BJ (cell line): ENCODE measurements around the gene JADE1. TPM values are rescaled to one million over a fixed set of nuclear protein-coding genes. Genes with fewer than 3 reads are reported as not detected.

Source experiments
- CTCF ChIA-PET: fragments of 350-600 bp; formaldehyde crosslinking; extraction: SDS; loops from one replicate; lab custom pipeline; 2021; ENCODE audit warnings: antibody characterized with exemption, inconsistent platforms; lab: Yijun Ruan, JAX
- POLR2A ChIA-PET: fragments of 300-600 bp; sonication (Branson Sonifier 250); formaldehyde crosslinking; extraction: SDS; loops from one replicate; lab custom pipeline; 2021; ENCODE audit warnings: antibody characterized with exemption; lab: Charles Lee
- DNase-seq: peaks from one replicate; pipeline ENCODE4 v3.0.0-alpha.2; 2011; ENCODE audit warnings: low read depth
- H3K27me3 ChIP-seq: 2 replicates; pipeline ENCODE4 v1.6.0; 2011; ENCODE audit warnings: low read length; ENCODE audit not compliant: control insufficient read depth, insufficient read depth
- H3K36me3 ChIP-seq: 2 replicates; pipeline ENCODE4 v1.5.1; 2011; ENCODE audit warnings: low read length; ENCODE audit not compliant: control insufficient read depth, insufficient read depth
- H3K4me3 ChIP-seq: 2 replicates; pipeline ENCODE4 v1.5.1; 2011; ENCODE audit warnings: low read depth, mild to moderate bottlenecking, control low read depth, low read length
- polyA plus RNA-seq: library from polyadenylated mRNA; depleted of rRNA; stranded (reverse); fragments of >200 nt; gene quantifications from 2 replicates; pipeline ENCODE4 v1.2.3, GENCODE V29; 2011
- TF ChIP-seq, protein P1 (sequence below): IDR thresholded peaks from 2 replicates; pipeline ENCODE4 v1.5.1; 2011; ENCODE audit warnings: low read depth, mild to moderate bottlenecking, control low read depth, inconsistent platforms, low read length, moderate library complexity; ENCODE audit not compliant: insufficient read depth

The JADE1 gene
- polyA plus RNA-seq, 1 experiment: 15.4 TPM

DNA sequence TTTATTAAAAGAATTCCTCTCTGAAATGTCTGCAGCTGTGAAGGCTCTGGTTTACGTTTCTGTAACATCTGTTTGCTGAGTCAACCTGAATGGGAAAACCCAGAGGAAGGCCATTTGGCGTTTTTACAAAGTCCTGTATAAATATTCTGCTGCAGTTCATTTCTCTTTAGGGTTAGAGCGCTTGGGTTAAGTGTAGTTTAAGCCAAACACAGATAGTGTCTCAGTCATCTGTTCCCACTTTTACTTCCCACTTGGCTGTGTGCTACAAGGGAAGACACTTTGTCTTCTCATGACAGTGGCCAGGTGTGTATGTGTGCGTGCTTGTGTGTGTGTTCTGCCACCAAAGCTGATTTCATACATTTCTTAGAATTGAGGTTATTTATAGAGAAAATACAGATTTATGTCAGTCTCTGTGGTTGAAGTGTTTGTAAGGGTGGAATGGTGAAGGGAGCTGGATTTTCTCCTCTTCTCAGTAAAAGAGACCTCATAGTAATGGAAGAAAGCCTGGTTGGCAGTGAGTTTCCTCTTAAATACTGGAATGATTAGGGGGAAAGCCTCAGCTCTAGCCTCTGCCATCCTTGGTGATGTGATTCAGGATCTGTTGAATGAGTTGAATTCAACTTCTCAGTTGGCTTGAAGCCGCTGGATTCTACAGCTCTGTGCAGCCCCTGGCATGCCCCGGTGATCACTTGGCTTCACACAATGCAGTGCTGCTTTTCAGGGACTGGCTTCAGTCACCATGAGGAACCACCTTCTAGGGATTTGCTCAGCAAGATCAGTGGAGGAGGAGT lies 50.6 kb downstream of the JADE1 start:
- Histone ChIP-seq H3K36me3 (peaks cover 25% of the 10 kb centered on the region), H3K27me3 (no peaks in the 10 kb centered on the region), H3K4me3 (no peak overlapping the region)
- no peak for DNase-seq
- ChIA-PET POLR2A (interaction anchor here (0.6 kb wide), 1 partner anchor 12 kb away, joined by 3 read pairs; no protein-coding TSS in a partner anchor), CTCF (interaction anchor here (0.5 kb wide), 1 partner anchor 419 kb away, joined by 3 read pairs; no protein-coding TSS in a partner anchor)
- TF ChIP-seq, protein P1, sequence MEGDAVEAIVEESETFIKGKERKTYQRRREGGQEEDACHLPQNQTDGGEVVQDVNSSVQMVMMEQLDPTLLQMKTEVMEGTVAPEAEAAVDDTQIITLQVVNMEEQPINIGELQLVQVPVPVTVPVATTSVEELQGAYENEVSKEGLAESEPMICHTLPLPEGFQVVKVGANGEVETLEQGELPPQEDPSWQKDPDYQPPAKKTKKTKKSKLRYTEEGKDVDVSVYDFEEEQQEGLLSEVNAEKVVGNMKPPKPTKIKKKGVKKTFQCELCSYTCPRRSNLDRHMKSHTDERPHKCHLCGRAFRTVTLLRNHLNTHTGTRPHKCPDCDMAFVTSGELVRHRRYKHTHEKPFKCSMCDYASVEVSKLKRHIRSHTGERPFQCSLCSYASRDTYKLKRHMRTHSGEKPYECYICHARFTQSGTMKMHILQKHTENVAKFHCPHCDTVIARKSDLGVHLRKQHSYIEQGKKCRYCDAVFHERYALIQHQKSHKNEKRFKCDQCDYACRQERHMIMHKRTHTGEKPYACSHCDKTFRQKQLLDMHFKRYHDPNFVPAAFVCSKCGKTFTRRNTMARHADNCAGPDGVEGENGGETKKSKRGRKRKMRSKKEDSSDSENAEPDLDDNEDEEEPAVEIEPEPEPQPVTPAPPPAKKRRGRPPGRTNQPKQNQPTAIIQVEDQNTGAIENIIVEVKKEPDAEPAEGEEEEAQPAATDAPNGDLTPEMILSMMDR: no peak

- TF ChIP-seq, protein P1: no peak
- POLR2A ChIA-PET: no interaction called here
- H3K27me3 ChIP-seq: no peaks in the 10 kb centered on the region
- no peak overlapping the region for H3K4me3 ChIP-seq
- peaks cover 18% of the 10 kb centered on the region for H3K36me3 ChIP-seq
- CTCF ChIA-PET: interaction anchor here (0.7 to 1.5 kb wide), 5 partner anchors 14 to 408 kb away, joined by 3 to 7 read pairs (median 3); no protein-coding TSS in a partner anchor
- DNase-seq: no peak
Measured at GRCh38 chr4:128861856-128862518, 52.5 kb downstream of the JADE1 start.

DNA sequence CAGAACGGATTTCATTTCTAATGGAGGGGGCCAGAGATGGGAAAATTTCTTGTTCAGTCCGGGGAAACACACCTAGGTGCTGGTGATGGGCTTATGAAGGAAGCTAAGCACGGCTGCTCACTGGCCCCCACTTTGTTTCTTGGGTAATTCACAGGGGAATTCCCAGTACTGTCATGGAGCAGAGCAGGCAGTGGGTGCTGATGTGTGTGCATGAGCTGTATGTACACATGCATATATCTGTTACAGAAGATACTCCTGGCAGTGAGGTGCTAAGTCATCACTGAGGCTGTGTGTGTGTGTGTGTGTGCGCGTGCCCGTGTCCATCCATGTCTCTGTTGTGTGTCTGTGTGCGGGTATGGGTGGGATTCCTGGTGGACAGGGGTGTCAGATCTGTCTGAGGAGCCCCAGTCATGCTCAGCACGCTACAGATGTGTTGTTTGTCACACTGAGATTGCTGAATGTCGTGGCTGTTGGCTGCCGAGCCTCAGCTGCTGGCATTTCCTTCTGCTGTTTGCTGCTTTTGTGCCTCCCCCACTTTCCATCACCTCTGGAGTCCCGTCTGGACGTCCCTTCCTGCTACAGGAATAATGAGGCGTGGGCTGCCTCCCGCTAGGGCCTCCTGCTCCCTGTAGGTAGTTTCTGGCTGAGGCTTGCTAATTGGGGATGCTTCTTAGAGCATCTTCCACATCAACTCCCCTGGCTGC lies 53.3 kb downstream of the JADE1 start:
- peaks cover 16% of the 10 kb centered on the region for H3K36me3 ChIP-seq
- no peak for DNase-seq
- no peaks in the 10 kb centered on the region for H3K27me3 ChIP-seq
- CTCF ChIA-PET: interaction anchor here (0.6 to 1.5 kb wide), 13 partner anchors 10 to 483 kb away, joined by 3 to 7 read pairs (median 3); no protein-coding TSS in a partner anchor
- H3K4me3 ChIP-seq: no peak overlapping the region
- TF ChIP-seq, protein P1: no peak
- POLR2A ChIA-PET: no interaction called here

DNA sequence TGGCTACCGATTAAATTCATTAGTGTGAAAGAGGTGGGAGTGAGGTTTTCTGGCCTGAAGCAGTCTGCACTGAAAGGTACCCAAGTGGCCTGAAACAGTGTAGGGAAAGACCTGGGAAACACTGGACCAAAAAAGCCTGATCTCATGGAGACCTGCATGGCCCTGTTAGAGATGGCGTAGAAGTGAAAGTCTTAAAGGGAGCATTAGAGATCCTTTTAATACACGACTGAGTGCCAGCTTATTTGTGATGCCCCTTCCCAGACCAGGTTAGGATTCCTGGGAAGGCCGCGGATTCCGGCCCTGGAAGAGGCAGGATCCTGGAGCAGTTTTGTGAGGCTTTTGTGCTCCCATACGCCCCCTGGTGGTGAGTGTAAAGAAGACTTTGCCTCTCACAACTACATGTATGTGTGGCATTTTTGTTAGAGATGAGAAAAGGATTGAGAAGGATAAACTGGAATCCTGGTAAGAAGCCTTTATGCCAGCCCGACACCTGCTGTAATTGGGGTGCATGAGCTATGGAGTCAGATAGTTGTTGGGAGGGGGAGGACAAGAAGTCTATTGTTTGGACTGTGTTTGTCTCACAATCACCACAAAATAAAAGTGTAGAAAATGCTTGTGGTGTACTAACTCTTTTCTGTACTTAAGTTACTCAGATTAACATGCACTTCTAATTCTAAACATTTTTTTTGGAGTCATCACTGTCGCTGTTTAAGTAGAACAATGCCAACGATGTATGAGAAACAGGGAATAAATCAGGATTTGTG lies 54.0 kb downstream of the JADE1 start:
- Histone ChIP-seq H3K4me3 (no peak overlapping the region), H3K36me3 (peaks cover 13% of the 10 kb centered on the region), H3K27me3 (no peaks in the 10 kb centered on the region)
- DNase-seq: no peak
- ChIA-PET CTCF (interaction anchor here (0.6 to 1.5 kb wide), 11 partner anchors 9 to 480 kb away, joined by 3 to 7 read pairs (median 3); no protein-coding TSS in a partner anchor), POLR2A (no interaction called here)
- TF ChIP-seq, protein P1: peak; percentile 86
